RPMI8226 (cell line): Measurements from ENCODE around the gene CCT3.
"Not testable (repeated sequence)": the region's sequence is repeated elsewhere in the genome, so short reads cannot be mapped to it uniquely, and the experiment has no call there.

Source experiments
- DNase-seq: peaks from one replicate; pipeline ENCODE4 v3.0.0-alpha.2; 2015

Gene CCT3

GRCh38 chr1:156368157-156368658 lies 30.1 kb upstream of the CCT3 start:
- DNase-seq = no peak

GRCh38 chr1:156367383-156368156 lies 29.5 kb upstream of the CCT3 start:
- DNase-seq = no peak

- DNase-seq = no peak
Measured at GRCh38 chr1:156366378-156367166, 28.5 kb upstream of the CCT3 start.

GRCh38 chr1:156365754-156366153 lies 27.7 kb upstream of the CCT3 start:
- DNase-seq = no peak

- no peak for DNase-seq
Measured at GRCh38 chr1:156360534-156360933, 22.4 kb upstream of the CCT3 start.

- no peak for DNase-seq
Measured at GRCh38 chr1:156359973-156360372, 21.9 kb upstream of the CCT3 start.

GRCh38 chr1:156359249-156359648 lies 21.2 kb upstream of the CCT3 start:
- no peak for DNase-seq

GRCh38 chr1:156358641-156359040 lies 20.5 kb upstream of the CCT3 start:
- no peak for DNase-seq

GRCh38 chr1:156357977-156358376 lies 19.9 kb upstream of the CCT3 start:
- DNase-seq = no peak

GRCh38 chr1:156356875-156357534 lies 18.9 kb upstream of the CCT3 start:
- DNase-seq = peak; percentile 92

- no peak for DNase-seq
Measured at GRCh38 chr1:156356262-156356874, 18.3 kb upstream of the CCT3 start.

- not testable (repeated sequence) for DNase-seq
Measured at GRCh38 chr1:156352481-156352880, 14.4 kb upstream of the CCT3 start.

- DNase-seq = no peak
Measured at GRCh38 chr1:156347331-156347730, 9.2 kb upstream of the CCT3 start.

- no peak for DNase-seq
Measured at GRCh38 chr1:156346636-156347035, 8.5 kb upstream of the CCT3 start.

GRCh38 chr1:156346035-156346434 lies 7.9 kb upstream of the CCT3 start:
- not testable (repeated sequence) for DNase-seq

- DNase-seq = no peak
Measured at GRCh38 chr1:156344409-156344808, 6.3 kb upstream of the CCT3 start.

- no peak for DNase-seq
Measured at GRCh38 chr1:156342166-156342955, 4.3 kb upstream of the CCT3 start.

- no peak for DNase-seq
Measured at GRCh38 chr1:156337888-156338179, 258 bp downstream of the CCT3 start.

GRCh38 chr1:156337052-156337887 lies 822 bp downstream of the CCT3 start:
- no peak for DNase-seq

GRCh38 chr1:156336242-156336641 lies 1.9 kb downstream of the CCT3 start:
- peak; percentile 48 for DNase-seq

GRCh38 chr1:156323179-156323578 lies 14.9 kb downstream of the CCT3 start:
- DNase-seq = not testable (repeated sequence)
